Testis (tissue), 3 donors: Measurements from ENCODE around the gene CDK6. TPM values are rescaled to one million over a fixed set of nuclear protein-coding genes. Genes with fewer than 3 reads are reported as not detected.

ENCODE experiments used
- DNase-seq: peaks from one replicate; pipeline ENCODE4 v3.0.0-alpha.2; 2019
- H3K27ac ChIP-seq, 2 donors: fragments of 200-600 bp; sonication (generic); one replicate each; pipeline ENCODE4 v1.5.1; 2019
- H3K27me3 ChIP-seq: fragments of 200-600 bp; sonication (generic); one replicate; pipeline ENCODE4 v1.5.1; 2019
- H3K36me3 ChIP-seq: fragments of 200-600 bp; sonication (generic); one replicate; pipeline ENCODE4 v1.5.1; 2017; ENCODE audit warnings: low read depth; ENCODE audit errors: missing control alignments
- H3K4me1 ChIP-seq: fragments of 200-600 bp; sonication (generic); one replicate; pipeline ENCODE4 v1.5.1; 2019
- H3K4me3 ChIP-seq, 2 donors: fragments of 200-600 bp; sonication (generic); one replicate each; pipeline ENCODE4 v1.5.1; 2017 to 2019
- H3K9me3 ChIP-seq: fragments of 200-600 bp; sonication (generic); one replicate; pipeline ENCODE4 v1.5.1; 2017
- CTCF ChIP-seq, 3 experiments: fragments of 450-650 bp in 2 of 3; fragments of 200-600 bp in 1 of 3; sonication (generic) in 1 of 3; IDR thresholded peaks; one replicate each; pipeline ENCODE4 v1.5.1; 2016 to 2019; ENCODE audit warnings: antibody characterized with exemption in 3 of 3, mild to moderate bottlenecking in 2 of 3, moderate library complexity in 1 of 3
- POLR2A ChIP-seq: fragments of 450-650 bp; IDR thresholded peaks from one replicate; pipeline ENCODE4 v1.6.1; 2017; ENCODE audit warnings: antibody characterized with exemption, mild to moderate bottlenecking, moderate library complexity
- WGBS, 2 donors: methylation state at CpG; one replicate each; pipeline ENCODE4 v1.1.5; 2018; 5-methylcytosine and 5-hydroxymethylcytosine counted together
- intact Hi-C: fragments of 100-400 bp; cut with DNase I; formaldehyde crosslinking; loops from one replicate; pipeline ENCODE4 v1.15.1; 2023; ENCODE audit warnings: low total_unique reads
- polyA plus RNA-seq: library from polyadenylated mRNA; stranded (reverse); fragments of 350-450 nt; fragmentation: Illumina TruSeq; extraction: RNeasy Lipid Tissue Mini Kit (QIAGEN cat#74804); gene quantifications from one replicate; pipeline ENCODE4 v1.2.3, GENCODE V29; 2014; ENCODE audit warnings: low read depth, low replicate concordance; ENCODE audit not compliant: insufficient read depth
- total RNA-seq, 2 donors: library from RNA; depleted of rRNA; stranded (reverse); fragments of >200 nt; gene quantifications; one replicate each; pipeline ENCODE4 v1.2.3, GENCODE V29; 2016

CDK6 gene
- total and polyA plus RNA-seq, 3 donors from 2014 or later, result 21.1 to 31.6 (median 22.8) TPM

- Histone ChIP-seq H3K36me3 (no peaks in the 10 kb centered on the region), H3K4me1 (no peaks in the 10 kb centered on the region), H3K27me3 (no peaks in the 10 kb centered on the region), H3K4me3 (no peak overlapping the region), H3K9me3 (no peaks in the 10 kb centered on the region), H3K27ac (no peak overlapping the region)
- 92 to 94% methylated on average over 2 of the region's 2 CpGs for WGBS, 2 donors
- TF ChIP-seq POLR2A (no peak), CTCF (IDR thresholded peaks at IDR 0.05) (no peak)
- intact Hi-C loops, result no loop called here
- DNase-seq, result no peak
Observed at GRCh38 chr7:92631850-92632487, 204.4 kb downstream of the CDK6 start.

- Histone ChIP-seq H3K9me3 (no peaks in the 10 kb centered on the region), H3K36me3 (no peaks in the 10 kb centered on the region), H3K4me3 (no peak overlapping the region), H3K4me1 (no peaks in the 10 kb centered on the region), H3K27ac (no peak overlapping the region), H3K27me3 (no peaks in the 10 kb centered on the region)
- no peak for DNase-seq
- no peak for TF ChIP-seq CTCF (IDR thresholded peaks at IDR 0.05)
- no peak for TF ChIP-seq POLR2A
- intact Hi-C loops, result no loop called here
- 91 to 92% methylated on average over 5 of the region's 5 CpGs for WGBS, 2 donors
Observed at GRCh38 chr7:92631067-92631849, 205.1 kb downstream of the CDK6 start.

- intact Hi-C loops, result no loop called here
- DNase-seq, result no peak
- H3K9me3 ChIP-seq, result no peaks in the 10 kb centered on the region
- no peaks in the 10 kb centered on the region for H3K27me3 ChIP-seq
- H3K27ac ChIP-seq, result no peak overlapping the region
- TF ChIP-seq CTCF (IDR thresholded peaks at IDR 0.05) (no peak), POLR2A (no peak)
- no peak overlapping the region for H3K4me3 ChIP-seq
- no peaks in the 10 kb centered on the region for H3K4me1 ChIP-seq
- H3K36me3 ChIP-seq, result no peaks in the 10 kb centered on the region
- WGBS, 2 donors, result 91 to 92% methylated on average over 2 of the region's 2 CpGs
Observed at GRCh38 chr7:92629779-92630178, 206.6 kb downstream of the CDK6 start.

GRCh38 chr7:92627956-92628355 is 208.4 kb downstream of the CDK6 start:
- H3K9me3 ChIP-seq, result no peaks in the 10 kb centered on the region
- intact Hi-C loops, result no loop called here
- WGBS, 2 donors, result 93 to 97% methylated on average over 4 of the region's 4 CpGs
- no peaks in the 10 kb centered on the region for H3K27me3 ChIP-seq
- H3K27ac ChIP-seq, result no peak overlapping the region
- H3K4me1 ChIP-seq, result no peaks in the 10 kb centered on the region
- TF ChIP-seq CTCF (IDR thresholded peaks at IDR 0.05) (no peak), POLR2A (no peak)
- no peaks in the 10 kb centered on the region for H3K36me3 ChIP-seq
- DNase-seq, result no peak
- no peak overlapping the region for H3K4me3 ChIP-seq
